GM18508 (cell line): ENCODE measurements around the gene VAV2.
"Not testable (repeated sequence)": the region's sequence is repeated elsewhere in the genome, so short reads cannot be mapped to it uniquely, and the experiment has no call there.

Experiments
- ATAC-seq: cut with Tn5 transposase; IDR thresholded peaks from one replicate; pipeline ENCODE4 v1.9.1; 2021; ENCODE audit warnings: moderate number of reproducible peaks; ENCODE audit not compliant: insufficient read depth, unreplicated experiment

Gene VAV2

DNA sequence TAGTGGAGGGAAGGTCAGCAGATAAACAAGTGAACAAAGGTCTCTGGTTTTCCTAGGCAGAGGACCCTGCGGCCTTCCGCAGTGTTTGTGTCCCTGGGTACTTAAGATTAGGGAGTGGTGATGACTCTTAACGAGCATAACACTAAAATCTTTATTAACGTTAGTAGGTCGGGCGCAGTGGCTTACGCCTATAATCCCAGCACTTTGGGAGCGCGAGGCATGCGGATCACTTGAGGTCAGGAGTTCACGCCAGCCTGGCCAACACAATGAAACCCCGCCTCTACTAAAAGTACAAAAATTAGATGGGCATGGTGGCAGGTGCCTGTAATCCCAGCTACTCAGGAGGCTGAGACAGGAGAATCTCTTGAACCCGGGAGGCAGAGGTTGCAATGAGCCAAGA is 96.1 kb downstream of the VAV2 start:
- not testable (repeated sequence) for ATAC-seq

DNA sequence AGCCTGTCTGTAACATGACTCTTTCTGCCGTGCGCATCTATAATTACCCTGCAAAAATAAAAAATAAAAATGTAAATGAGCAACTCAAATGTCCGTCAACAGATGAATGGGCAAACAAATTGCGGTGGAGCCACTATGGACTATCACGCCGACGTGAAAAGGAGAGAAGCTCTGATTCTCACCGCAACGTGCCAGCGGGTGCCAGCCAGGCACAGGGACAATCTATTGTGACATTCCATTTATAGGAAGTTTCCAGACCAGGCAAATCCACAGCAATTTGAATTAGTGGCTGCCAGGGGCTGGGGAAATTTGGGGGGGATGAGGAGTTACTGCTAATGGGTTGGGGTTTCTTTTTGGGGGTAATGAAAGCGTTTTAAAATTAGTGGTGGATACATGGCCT is 96.8 kb downstream of the VAV2 start:
- ATAC-seq = no peak

DNA sequence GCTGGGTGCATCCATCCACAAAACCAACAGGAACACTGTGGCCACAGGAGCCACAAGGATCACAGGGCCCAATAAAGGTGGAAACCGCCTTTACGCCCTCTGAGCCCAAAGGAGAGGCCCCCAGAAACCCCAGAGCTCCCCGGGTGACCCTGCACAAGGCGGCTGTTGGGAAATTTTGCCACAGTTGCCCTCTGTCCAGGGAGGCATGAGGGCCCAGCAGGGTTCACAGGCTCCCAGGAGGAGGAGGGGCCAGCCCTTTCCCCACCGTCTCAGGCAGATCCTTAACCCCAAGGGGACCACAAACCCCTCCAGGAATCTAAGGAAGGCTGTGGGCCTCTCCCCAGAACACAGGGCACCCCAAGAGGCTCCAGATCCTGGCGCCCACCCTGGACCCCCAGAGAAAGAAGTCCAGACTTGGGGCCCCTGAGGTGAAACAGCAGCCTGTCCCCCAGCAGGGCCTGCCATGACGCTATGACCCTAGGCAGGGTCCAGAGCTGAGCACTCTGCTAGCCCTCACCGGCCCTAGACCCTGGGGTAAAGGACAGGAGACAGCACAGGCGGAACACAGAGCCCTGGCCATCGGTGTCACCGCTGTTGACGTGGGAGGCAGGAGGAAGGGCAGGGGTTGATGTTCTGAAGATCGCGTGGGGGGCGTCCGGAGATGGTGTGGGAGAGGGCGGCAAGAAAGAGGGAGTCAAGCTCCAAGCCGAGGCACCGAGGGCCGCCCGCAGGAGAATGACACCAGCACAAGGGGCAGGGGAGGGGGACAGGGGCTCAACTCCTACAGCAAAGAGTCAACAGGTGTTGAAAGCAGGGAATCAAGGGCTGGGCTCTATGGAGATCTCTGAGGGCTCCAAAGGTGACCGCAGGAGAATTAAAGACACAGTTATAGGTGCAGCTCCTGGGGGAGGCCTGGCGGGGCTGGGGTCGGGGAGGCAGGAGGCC is 97.5 kb downstream of the VAV2 start:
- no peak for ATAC-seq

DNA sequence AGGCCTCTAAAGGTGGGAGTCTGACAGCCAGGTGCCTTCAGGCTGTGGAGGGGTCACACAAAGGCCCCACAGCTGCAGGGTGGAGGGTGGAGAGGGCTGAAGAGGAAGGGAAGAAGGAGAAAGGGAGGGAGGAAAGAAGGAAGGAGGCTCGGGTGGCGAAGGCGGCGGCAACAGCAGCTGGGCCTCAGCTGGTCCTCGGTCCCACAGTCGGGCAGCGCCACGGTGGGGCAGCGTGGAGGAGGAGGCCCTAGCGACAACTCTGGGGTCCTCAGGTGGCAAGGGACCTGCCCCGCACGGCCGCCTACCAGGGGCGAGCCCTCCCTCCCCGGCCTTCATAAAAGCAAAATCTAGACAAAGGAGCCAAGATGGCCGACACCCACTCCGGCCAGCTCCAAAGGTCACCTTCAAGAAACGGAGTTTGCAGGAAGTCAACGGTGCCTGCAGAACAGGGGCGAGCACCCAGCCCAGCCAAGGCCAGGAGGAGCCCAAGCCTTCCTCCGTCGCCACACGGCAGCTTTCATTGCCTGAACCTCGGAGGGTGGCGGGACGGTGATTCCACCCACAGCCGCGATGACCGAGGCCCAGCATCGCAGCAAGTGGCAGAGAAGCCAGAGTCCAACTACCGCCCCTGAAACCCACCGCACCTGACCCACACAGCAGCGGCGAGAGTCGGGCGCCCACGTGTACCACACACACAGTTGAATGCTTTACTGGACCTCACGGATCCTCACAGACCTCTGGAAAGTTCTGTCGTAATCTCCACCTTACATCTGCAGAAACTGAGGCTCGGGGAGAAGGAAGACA is 98.7 kb downstream of the VAV2 start:
- no peak for ATAC-seq

DNA sequence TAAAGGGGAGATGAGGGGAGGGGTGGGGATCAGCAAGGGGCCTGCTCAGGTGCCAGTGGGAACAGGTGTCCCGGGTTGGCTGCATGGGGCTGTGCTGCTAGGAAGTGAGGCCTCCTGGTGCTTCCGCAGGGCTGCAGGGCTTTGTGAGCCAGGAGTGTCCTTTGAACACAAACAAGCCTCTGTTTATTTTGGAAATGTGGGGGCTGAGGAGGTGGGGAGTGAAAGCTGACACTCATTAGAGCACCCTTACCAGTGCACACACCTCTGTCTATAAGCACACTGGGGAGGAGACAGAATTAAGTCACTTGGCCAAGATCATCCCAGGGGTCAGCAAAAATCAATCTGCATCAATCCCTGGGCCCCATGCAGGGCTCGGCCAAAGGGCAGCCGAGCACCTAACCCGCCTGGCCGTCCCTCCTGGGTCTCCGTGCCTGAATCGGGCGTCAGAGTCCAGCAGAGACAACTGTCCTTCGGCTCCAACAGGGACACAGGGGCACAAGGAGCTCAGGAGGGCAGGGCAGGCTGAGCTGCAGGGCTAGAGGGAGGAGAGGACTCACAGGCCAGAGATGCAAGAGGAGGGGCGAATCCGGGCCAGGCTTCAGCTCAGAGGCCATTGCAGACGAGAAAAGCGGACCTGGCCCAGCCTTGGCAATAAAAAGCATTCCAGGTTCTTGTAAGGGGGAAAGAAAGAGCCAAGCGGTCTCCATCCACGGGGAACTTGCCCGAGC is 99.8 kb downstream of the VAV2 start:
- ATAC-seq = no peak

DNA sequence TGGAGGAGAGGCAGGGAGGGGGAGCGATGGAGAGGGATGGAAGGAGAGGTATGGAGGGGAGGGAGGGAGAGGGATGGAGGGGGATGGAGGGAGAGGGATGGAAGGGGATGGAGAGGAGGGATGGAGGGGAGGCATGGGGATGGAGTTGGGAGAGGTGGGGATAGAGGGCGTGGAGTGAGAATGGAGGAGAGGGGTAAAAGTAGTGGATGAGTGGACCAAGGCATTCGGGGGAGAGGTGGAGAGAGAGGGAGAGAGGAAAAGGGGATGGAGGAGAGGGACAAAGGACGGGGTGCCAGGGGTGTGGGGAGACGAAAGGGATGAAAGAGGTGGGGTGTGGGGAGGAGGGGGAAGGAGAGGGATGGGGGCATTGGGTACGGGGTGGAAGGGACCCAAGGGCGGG is 100.4 kb downstream of the VAV2 start:
- ATAC-seq = no peak

DNA sequence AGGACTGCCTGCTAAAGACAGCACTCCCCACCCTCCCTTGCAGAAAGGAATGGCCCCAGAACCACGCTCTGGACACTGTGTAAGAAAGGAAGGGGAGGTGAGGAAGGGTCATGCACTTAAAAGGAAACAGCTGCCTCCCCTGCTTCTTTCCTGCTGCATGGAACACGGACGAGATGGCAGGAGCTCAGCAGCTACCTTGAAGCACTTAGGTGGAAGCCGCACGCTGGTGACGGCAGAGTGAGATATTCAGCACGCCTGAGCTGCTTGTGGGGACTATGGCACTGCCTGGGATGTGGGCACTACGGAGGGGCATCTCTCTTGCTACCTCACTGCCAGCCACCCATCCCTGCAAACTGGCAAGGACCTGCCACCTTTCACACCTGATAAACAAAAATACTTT is 101.5 kb downstream of the VAV2 start:
- ATAC-seq = no peak

DNA sequence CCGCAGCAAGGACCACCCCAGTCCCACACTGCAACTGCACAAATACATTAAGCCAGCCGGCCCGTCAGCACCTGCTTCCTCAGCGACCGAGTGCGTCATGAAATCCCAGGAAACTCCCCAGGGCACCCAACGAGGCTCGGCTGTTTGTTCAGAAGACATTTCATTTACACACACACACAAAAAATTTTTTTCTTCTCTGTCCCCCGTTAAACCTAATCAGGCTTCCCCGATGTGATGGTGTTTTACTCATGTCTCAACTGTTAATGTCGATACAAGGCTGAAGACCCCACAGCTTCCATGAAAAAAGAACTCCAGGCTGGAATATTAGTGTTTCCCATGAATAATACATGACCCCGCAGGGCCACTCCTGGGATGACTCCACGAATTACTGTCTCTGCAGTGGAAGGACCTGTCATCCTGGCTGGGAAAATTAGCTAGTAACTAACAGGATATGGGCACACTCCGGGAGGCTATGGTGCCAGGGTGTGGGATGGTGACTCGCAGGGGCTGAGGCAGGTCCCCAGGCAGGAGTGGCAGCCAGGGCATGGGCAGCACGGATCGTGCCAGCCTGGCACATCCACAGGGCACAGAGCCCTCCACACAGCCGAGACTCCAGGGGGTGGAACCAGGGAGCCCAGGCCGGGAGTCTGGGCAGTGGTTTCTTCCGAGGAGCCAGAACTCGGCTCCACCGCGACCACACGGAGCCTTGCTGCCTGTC is 102.4 kb downstream of the VAV2 start:
- ATAC-seq = no peak

DNA sequence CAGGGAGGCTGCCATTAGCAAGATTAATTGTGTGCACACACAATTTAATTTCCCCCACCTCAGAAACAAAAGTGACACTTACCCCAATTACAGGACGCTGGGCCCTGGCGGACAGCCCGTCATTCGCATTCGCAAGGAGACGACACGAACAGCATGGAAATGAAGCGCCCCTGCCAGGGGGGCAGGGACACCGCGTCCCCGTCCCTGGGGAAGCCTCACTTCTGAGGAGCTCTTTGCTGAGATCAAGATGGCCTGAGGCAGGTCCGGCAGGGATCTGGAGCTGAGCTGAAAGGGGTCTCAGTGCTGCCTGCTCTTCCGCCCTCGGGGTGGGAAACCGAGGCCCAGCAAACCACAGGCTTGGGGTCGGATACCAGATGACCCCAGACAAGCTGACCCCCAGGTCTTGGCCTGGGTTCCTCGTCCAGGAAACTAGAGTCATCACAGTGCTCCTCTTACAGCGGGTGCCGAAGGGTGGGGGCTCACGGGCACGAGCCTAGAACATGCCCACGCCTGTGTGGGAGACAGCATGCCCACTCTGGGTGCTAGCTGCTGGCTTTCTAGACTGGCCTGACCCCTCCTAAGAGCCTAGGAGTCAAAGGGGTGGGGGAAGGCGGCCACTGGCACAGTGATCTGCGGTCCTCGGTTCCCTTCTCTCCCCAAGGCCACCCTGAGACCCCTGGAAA is 103.2 kb downstream of the VAV2 start:
- no peak for ATAC-seq

DNA sequence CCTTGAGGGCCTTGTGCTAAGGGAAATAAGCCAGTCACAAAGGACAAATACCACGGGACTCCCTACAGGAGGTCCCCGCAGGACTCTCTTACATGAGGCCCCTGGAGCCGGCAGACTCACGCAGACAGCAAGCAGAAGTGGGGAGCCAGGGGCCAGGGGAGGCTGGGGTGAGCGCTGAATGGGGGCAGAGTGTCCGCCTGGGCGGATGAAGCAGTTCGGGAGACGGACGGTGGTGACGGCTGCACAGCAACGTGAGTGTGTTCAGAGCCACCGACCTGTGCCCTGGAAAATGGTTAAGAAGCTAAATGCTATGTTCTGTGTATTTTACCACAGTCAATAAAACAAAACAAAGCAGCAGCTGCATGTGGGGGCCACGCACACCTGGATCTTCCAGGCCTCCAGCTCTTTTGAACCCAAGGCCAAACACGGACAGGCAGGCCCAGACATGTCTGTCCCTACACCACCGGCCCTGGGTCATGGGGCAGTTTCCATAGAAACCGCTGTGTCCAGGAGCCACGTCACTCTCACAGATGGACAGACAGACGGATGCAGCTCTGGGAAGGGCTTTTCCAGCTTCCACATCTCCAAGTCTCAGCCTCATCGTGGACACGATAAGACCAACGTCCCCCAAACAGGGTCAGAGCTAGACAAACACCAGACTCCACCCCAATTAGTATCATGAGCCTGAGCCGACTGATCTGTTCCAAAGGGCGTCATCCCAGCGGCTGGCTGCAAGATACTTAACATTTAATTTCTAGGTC is 103.9 kb downstream of the VAV2 start:
- ATAC-seq = no peak

DNA sequence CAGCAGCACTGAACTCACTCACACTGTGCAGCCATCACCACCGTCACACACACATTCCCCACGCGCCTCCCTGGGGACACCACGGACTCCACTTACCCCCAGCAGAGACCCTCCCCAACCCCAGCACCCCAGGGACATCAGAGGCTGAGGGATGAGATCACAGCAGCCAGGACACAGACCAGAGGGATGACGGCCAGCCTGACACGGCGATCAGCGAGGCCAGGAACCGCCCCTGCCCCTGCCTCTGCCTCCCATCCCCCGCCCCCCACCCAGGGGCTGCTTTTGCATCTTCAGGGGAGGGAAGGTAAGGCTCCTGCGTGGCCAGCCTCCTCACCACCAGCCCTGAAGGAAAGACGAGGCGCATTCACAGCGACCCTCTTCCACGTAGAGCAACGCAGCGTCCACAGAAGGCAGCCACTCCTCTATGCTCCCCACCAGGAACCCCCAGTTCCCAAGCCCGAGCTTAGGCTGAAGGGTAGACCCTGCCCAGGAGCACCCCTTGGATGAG is 104.5 kb downstream of the VAV2 start:
- no peak for ATAC-seq

DNA sequence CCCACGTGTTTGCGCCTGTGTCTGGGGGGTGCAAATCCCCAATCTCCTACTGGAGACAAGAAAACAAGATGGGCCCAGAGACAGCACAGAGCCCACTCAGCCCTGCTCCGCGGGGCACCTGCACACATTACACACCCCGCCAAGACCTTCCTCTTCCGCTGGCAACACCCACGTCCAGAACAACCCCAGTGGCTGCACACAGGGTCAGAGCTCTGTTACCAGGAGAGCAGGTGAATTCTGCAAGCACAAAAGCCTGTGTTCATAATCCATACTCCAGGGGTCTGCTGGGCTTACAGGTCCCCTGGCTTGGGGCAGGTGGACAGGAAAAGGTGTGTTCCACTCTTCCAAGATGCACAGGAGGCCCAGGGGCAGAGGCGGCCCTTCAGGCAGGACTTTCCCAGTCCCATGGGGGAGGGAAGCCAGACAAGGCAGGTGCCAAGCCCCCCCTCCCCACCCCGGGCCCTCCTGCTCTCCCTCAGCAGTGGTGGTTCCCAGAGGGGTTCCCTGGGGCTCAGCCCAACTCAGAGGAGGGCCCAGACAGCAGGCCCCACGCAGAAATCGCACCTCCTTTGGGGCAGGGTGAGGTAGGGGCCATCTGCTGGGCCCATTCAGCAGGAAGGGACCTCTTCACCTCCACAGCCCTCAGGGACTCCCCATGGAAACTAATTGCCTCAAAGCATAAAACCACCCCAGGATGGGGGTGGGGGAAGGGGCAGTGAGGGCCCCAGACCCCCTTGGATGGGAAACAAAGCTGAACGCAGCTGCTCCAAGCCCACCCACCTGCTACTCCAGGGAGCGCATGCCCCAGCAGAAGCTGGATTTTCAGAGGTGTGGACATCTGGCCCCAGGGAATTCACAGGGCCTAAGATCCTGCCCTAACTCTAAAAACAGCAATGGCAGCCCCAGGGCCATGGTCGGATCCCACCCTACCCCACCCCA is 105.3 kb downstream of the VAV2 start:
- no peak for ATAC-seq

DNA sequence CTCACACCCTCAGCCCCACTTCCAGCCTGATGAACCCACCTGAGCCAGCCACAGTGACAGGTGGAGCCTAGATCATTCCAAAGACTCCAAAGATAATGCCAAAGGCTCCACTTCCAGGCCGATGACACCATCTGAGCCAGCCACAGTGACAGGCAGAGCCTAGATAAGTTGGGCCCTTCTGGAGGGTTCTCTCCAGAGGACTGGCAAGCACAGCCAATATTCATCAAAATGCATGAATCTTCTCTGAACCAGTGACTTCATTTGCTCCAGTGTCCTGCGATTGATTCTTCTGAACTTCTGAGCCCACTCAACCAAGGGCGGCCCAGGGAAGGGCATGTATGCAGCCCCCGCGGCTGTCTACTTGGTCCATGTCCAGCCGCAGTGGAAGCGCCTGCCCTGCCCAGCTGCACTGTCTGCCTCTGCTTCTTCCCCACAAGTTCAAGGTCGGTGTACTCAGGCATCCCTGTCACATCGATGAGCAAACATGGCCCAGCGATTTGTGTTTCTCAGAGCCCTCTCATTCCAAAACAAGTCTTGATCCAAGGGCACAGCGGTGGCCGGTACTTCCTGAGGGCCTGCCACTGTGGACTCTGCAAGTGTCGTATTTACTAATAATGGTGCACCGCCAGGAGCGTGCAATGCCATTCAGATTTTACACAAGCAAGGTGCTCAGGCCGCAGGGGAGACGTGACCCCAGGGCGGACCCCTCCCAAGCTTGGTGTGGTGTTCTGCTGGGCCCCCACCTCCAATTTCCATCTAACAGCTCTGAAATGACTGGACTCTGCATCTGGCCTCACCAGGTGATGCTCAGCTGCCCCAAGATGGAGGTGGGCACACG is 107.0 kb downstream of the VAV2 start:
- ATAC-seq = no peak

DNA sequence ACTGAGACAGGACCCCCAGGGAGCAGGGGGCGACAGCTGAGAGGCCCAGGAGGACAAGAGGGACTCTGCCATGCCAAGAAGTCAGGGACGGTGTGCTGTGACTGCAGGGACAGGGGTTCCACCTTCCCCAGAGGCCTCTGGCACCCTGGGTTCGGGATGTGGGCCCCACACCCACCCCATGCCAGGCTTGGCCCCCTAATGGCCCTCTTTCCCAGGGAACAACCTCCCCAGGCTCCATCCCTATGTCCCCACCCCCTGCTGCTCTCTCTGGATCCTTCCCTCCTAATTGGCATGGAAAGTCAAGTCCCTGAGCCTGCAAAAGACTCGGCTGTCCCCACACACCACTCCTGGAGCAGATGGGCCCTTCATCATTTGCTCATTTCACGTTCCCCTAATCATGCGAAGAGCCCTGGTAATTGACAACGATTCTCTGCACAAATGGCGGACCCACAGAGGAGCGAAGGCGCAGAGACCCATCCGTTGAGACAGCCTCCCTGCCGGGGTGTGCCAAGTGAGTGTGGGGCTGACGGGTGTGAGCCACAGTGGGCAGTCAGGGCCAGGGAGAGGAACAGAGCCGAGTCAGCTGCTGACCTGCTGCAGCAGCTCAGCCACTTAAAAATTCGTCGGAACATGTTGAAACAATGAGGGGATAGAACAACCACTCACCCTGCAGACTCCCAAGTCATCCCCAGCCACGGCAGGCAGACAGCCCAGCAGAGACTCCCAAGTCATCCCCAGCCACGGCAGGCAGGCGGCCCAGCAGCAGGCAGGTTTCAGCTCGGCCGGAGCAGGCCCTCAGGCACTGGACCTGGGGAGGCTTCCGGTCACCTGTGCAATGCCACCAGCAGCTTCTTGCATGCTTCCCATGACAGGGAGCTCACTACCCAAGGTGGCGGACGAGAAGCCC is 109.0 kb downstream of the VAV2 start:
- no peak for ATAC-seq

DNA sequence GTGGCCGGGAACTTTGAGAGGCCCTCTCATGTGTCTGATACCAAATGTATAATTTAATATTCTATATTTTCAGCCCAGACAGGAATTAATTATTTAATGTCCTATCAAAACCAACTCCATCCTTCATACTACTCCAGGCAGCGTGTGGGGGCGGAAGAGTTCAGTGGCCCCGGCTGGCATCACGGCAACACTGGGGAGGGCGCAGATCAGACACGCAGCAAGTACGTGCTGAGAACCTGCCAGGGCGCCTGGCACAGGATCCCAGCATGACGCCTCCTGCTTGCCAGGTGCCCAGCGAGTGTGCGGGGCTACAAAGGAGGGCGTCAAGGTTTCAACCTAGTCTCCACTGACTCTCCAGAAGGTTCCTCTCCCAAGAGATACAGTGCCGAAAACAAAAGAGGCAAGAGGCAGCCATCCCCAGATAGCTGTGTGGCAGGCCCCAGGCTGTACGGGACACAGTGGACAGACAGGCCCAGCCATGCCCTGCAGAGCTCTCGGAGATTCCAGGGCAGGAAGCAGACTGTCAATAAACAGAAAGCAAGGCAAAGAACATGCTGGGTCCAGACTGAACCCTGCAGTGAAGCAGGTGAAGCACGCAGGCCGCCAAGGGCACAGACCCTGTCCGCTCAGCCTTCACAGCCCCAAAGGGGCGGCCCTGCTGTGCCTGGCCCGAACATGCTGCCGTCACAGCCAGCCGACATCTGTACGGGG is 110.3 kb downstream of the VAV2 start:
- ATAC-seq = no peak
